Stimulated activated CD4-positive, alpha-beta T cell treated with anti-CD3 and anti-CD28 coated beads, TNF-alpha, amount 100 ng/mL, for 24 hours (primary cell): ENCODE data around the gene GINS1.
"Not testable (repeated sequence)": the region's sequence is repeated elsewhere in the genome, so short reads cannot be mapped to it uniquely, and the experiment has no call there.

Experiments used
- DNase-seq, 3 experiments: peaks; one replicate each; pipeline ENCODE4 v3.0.0-alpha.2; 2020; ENCODE audit warnings: low read depth in 3 of 3

GINS1 gene

GRCh38 chr20:25389858-25390537 lies 17.5 kb upstream of the GINS1 start:
- peak in 1 of 3 experiments; percentile 19 for DNase-seq

DNA sequence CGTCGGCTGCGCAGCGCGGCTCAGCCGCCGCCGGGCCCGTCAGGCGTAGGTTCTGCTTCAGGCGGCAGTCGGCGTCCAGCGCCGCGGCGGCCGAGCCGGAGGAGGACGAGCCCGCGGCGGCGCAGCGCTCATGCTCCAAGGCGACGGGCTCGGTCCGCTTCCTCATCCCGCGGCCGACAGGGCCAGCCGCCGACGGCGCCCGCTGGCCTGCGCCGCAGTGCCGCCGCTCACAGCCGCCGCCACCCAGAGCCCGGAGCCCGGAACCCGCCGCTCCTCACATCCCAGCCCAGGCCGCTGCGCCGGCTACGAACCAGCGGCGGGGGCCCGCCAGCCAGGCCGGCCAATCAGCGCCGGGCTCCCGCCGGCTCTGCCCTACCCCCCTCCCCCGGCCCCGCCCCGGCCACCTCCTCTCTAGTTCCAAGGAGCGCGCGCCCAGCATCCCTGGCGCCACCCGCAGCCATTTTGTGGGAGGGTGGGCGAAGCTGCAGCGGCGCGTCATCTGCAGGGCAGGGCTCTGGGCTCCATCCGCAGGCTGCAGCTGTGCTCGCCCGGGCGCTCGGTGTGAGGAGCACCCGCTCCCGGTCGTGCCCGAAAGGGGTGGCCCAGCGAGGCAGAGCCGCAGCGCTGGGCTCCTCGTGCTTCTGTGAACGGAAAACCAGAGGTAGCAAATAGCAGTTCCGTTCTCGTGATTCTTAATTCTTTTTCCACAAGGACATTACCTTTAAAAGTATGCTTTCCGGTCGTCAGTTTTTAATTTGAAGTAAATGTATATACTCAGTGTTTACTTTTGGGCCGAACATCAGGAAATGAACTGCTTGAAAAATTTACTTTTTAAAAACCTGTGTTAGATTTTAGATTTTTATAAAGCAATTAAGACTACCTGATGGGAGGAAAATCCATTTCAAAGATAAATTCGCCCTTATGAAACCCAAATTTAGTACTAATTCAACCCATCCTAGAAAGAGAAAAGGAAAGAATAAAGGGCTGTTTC lies 16.6 kb upstream of the GINS1 start, which contains the start of gene ABHD12:
ABHD12 (minus strand) TSS at position 298 of the 991 bp plus-strand sequence; CDS start at position 166, 132 bp downstream.
- peak; percentile 84 to 94 (median 89) for DNase-seq

DNA sequence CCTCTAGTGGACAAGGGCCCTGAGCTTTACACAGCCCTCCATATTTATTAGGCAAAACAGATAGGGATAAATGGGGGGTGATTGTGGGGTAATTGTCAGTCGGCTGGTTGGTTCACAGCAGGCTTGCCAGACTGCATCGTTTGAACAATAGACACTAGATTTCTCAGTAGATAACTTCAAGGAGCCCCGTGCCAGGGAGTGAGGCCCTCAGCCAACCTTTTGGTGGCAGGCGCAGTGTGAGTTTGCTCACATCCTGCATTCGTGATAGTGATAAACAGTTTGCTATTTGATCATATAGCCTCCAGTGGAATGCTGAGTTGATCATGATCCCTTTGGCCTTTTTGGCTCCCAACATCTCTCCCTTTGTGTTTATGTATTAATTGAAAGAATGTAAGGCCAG lies 13.2 kb upstream of the GINS1 start:
- no peak for DNase-seq

DNA sequence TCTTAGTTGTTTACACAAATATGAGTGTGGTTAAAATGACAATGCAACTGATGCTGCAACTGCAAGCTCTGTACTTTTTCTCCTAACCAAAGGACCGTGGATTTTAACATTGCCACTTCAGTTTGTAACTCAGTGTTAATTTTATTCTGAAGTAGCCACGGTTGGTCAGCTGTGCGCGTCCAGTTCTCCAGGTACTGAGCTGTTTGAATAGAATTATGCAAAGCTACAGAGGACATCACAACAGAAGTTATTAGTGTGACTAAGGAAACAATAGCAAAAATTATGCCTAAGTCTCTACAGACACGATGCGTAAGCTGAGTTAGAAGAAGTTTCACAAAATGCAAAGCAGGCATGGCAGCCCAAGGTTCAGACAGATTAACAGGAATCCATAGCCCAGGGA lies 12.5 kb upstream of the GINS1 start:
- no peak for DNase-seq

DNA sequence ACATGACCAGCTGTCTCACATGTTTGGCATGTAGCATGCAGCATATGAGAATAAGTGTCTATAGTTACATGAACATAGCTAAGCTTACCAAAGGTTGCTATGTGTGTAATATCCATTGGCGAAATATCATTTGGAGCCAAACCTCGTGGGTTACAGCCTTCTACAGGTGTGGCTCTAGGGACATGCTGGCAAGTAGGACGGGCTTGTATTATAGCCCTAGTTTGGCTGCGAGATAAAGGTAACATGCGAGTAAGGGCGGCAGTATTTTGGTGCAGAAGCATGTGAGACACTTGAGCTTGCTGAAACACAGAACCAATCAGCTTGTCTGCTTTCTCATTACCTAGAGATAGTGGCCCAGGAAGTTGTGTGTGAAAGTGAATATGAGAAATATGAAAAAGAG lies 10.4 kb upstream of the GINS1 start:
- DNase-seq, result no peak

DNA sequence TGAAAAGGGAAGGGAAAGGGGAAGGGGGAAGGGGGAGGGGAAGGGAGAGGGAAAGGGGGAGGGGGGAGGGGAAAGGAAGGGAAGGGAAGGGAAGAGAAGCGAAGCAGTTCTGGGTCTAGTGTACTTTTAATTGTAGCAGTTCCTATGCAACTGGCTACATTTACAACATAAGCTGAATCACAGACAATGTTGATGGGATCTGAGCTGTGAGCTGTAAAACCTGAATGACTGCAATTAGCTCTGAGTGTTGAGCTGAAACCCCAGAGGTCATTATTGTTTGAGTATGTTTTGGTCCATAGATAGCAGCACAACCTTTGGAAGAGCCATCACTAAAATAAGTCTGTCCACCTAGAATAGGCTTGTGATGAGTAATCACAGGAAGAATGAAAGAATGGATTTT lies 9.7 kb upstream of the GINS1 start:
- DNase-seq, result no peak

- no peak for DNase-seq
Observed at GRCh38 chr20:25398376-25399036, 9.0 kb upstream of the GINS1 start.

GRCh38 chr20:25399037-25399430 lies 8.4 kb upstream of the GINS1 start:
- DNase-seq, result no peak

DNA sequence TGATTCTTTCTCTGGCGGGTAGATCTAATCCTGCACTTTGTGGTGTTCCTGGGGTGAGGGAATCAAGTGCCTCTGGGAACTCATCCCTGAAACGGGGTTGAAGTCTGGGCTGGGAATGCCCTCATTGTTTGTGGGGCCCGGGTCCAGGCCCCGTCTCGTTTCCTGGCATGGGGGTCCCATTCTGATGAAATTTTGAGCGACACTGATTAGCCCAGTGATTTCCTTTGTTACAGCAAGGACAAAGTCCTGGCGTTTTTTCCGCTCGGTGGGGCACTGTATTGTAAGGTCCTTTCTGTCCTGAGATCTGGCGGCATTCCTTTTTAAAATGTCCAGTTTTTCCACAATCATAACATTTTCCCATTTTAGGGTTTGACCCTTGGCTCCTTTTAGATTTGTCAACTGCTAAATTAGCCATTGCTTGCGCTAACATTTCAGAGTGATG lies 7.2 kb upstream of the GINS1 start:
- not testable (repeated sequence) for DNase-seq

DNA sequence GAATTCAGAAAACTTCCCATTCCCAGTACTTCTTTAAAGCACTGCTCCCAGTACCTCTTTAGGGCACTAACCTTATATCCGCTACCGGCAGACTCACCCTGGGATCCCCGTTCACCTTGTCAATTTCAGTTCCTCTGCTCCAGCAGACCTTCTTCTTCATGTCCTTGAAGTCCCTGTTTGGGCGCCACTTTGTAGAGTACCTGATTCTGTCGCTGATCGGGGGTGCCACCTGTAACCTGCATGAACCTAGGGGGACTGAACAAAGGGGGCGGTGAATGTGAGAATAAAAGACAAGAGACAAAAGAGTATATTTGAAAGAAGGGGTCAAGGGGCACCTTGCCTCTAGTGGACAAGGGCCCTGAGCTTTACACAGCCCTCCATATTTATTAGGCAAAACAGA lies 4.9 kb upstream of the GINS1 start:
- DNase-seq, result no peak

- no peak for DNase-seq
Observed at GRCh38 chr20:25408170-25408547, 686 bp downstream of the GINS1 start.

DNA sequence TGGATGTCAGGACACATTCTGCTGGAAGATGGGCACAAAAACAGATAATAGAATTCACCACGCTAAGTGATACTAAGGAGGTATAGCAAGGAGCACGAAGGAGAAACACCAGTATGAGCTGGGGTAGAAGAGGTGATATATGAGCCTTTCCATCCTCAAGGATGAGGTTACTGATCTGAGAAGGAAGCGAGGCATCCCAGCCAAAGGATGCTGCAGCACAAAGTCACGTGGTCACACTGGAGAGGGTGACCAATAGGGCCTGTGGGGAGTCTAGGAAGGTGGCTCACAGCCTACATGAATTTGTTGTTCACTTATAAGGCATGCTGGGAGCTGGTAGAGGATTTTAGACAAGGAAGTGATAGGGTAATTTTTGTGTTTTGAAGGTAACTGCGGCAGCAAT lies 1.4 kb downstream of the GINS1 start:
- DNase-seq, result no peak

DNA sequence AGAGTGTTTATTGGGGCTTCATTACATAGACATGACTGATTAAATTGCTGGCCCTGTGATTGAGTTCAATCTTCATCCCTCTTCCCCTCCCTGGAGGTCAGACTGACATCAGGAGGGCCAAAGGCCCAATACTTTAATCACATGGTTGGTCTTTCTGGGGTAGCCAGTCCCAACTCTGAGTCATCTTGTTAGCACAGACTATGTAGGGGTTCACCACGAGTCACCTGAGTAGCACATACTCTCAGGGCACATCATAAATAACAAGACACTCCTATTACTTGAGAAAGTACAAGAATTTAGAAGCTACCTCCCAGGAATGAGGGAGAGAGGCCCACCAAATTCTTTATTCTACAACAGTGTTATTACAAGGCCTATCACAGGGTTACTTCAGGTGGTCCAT lies 11.3 kb downstream of the GINS1 start:
- DNase-seq, result no peak

DNA sequence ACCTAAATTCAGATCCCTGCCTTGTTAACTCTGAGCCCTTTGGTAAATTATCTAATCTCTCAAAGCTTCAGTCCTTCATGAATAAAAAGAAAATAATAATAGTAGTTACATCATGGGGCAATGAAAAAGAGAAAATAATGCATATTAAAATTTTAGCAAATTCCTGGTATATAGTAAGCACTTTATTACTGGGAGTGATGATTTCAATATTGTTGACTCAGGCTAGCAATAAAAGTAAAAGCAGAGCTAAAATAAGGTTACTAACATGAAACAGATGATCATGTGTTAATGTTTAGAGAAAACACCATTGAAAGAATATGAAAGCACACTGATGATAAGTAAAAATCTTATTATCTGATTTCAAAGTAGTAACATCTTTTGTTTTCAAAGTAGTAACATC lies 13.6 kb downstream of the GINS1 start:
- DNase-seq, result no peak

GRCh38 chr20:25422032-25422431 lies 14.6 kb downstream of the GINS1 start:
- no peak for DNase-seq

DNA sequence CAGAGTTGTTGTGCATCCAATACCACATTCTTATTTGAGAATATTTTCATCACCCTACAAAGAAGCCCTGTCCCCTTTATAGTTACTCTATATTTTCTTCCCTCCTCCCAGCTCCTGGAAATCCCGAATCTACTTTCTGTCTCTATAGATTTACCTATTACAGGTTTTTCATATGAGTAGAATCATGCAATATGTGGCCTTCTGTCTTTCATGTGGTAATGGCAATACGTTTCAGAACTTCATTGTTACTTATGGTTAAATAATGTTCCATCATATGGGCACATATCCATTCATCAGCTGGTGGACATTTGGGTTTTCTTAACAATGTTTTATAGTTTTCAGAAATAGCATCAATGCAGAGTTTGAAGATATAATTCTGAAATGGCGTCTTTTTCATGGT lies 17.1 kb downstream of the GINS1 start:
- no peak for DNase-seq

GRCh38 chr20:25437153-25437581 lies 29.7 kb downstream of the GINS1 start:
- no peak for DNase-seq

GRCh38 chr20:25439328-25439727 lies 31.9 kb downstream of the GINS1 start:
- DNase-seq, result no peak

DNA sequence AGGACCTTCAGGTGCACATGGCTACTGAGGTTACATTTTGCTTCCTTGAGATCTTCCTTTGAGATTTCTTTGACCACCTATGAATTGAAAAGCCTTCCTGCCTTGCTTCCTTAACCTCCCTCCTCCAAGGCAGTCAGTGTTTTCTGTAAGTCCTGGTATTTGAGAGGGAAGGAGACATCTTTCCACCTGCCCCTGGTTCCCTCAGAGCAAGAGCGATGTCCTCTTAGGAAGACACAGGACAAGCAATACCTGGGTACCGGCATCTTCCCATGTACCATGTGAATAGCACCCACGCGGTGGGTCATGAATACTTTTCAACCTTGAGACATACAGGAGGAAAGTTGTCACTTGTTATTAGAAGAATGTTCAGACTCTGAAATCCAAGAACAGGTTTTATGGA lies 37.1 kb downstream of the GINS1 start:
- no peak for DNase-seq

- no peak for DNase-seq
Observed at GRCh38 chr20:25447671-25448070, 40.2 kb downstream of the GINS1 start.

GRCh38 chr20:25452333-25452732 lies 44.9 kb downstream of the GINS1 start:
- no peak for DNase-seq
